ENCODE measurements around the gene RIMS3.
A peak's percentile ranks its signal among the peaks of the same experiment; 100 is the strongest.

RIMS3 gene

GRCh38 chr1:40679165-40679953 is 13.9 kb upstream of the RIMS3 start:
- TF ChIP-seq CTCF (IDR thresholded peaks at IDR 0.05; ENCODE audit: extremely low read depth, insufficient read depth, missing control alignments), result no peak
- DNase-seq (ENCODE audit: low spot score), result no peak
- in situ Hi-C loops (cut with MboI; ENCODE audit: low pct_unique_long_range_greater_than_20kb, low sequenced_read_pairs, unreplicated experiment), result no loop called here

GRCh38 chr1:40676501-40676900 is 11.0 kb upstream of the RIMS3 start:
- in situ Hi-C loops (cut with MboI; ENCODE audit: low pct_unique_long_range_greater_than_20kb, low sequenced_read_pairs, unreplicated experiment), result no loop called here
- DNase-seq (ENCODE audit: low spot score), result no peak
- no peak for TF ChIP-seq CTCF (IDR thresholded peaks at IDR 0.05; ENCODE audit: extremely low read depth, insufficient read depth, missing control alignments)

GRCh38 chr1:40673452-40673851 is 8.0 kb upstream of the RIMS3 start:
- TF ChIP-seq CTCF (IDR thresholded peaks at IDR 0.05; ENCODE audit: extremely low read depth, insufficient read depth, missing control alignments), result no peak
- in situ Hi-C loops (cut with MboI; ENCODE audit: low pct_unique_long_range_greater_than_20kb, low sequenced_read_pairs, unreplicated experiment), result no loop called here
- DNase-seq (ENCODE audit: low spot score), result no peak

- in situ Hi-C loops (cut with MboI; ENCODE audit: low pct_unique_long_range_greater_than_20kb, low sequenced_read_pairs, unreplicated experiment), result no loop called here
- TF ChIP-seq CTCF (IDR thresholded peaks at IDR 0.05; ENCODE audit: extremely low read depth, insufficient read depth, missing control alignments), result peak; percentile 88
- DNase-seq (ENCODE audit: low spot score), result peak; percentile 87
Measured at GRCh38 chr1:40668769-40669525, 3.5 kb upstream of the RIMS3 start.

- TF ChIP-seq CTCF (IDR thresholded peaks at IDR 0.05; ENCODE audit: extremely low read depth, insufficient read depth, missing control alignments), result no peak
- no peak for DNase-seq (ENCODE audit: low spot score)
- in situ Hi-C loops (cut with MboI; ENCODE audit: low pct_unique_long_range_greater_than_20kb, low sequenced_read_pairs, unreplicated experiment), result no loop called here
Measured at GRCh38 chr1:40664791-40665190, 691 bp downstream of the RIMS3 start.

- DNase-seq (ENCODE audit: low spot score), result no peak
- in situ Hi-C loops (cut with MboI; ENCODE audit: low pct_unique_long_range_greater_than_20kb, low sequenced_read_pairs, unreplicated experiment), result no loop called here
- no peak for TF ChIP-seq CTCF (IDR thresholded peaks at IDR 0.05; ENCODE audit: extremely low read depth, insufficient read depth, missing control alignments)
Measured at GRCh38 chr1:40664167-40664537, 1.3 kb downstream of the RIMS3 start.

Measured in GM13977 (cell line).